Stomach smooth muscle (tissue), 2 donors: ENCODE measurements around the gene CCPG1.

Experiments
- H3K27ac ChIP-seq: one replicate; pipeline ENCODE4 v1.7.0; 2013; ENCODE audit warnings: mild to moderate bottlenecking, low read length, inconsistent platforms
- H3K27me3 ChIP-seq, 2 donors: one replicate each; pipeline ENCODE4 v1.7.0; 2013; ENCODE audit warnings: low read length in 2 of 2; ENCODE audit not compliant: insufficient read depth in 2 of 2, control insufficient read depth in 1 of 2
- H3K36me3 ChIP-seq, 2 donors: one replicate each; pipeline ENCODE4 v1.7.0; 2013; ENCODE audit warnings: low read length in 2 of 2; ENCODE audit not compliant: control insufficient read depth in 2 of 2, insufficient read depth in 2 of 2
- H3K4me1 ChIP-seq: one replicate; pipeline ENCODE4 v1.7.0; 2013; ENCODE audit warnings: low read length; ENCODE audit not compliant: control insufficient read depth, insufficient read depth
- H3K4me3 ChIP-seq, 2 donors: one replicate each; pipeline ENCODE4 v1.7.0; 2013; ENCODE audit warnings: low read length in 2 of 2
- H3K9ac ChIP-seq, 2 donors: one replicate each; pipeline ENCODE4 v1.7.0; 2013; ENCODE audit warnings: low read length in 2 of 2, mild to moderate bottlenecking in 1 of 2
- H3K9me3 ChIP-seq, 2 donors: one replicate each; pipeline ENCODE4 v1.7.0; 2013; ENCODE audit warnings: low read length in 2 of 2; ENCODE audit not compliant: control insufficient read depth in 2 of 2
- donor health status: healthy.
- donor health status: Pancreatic carcinoma.

The CCPG1 gene

DNA sequence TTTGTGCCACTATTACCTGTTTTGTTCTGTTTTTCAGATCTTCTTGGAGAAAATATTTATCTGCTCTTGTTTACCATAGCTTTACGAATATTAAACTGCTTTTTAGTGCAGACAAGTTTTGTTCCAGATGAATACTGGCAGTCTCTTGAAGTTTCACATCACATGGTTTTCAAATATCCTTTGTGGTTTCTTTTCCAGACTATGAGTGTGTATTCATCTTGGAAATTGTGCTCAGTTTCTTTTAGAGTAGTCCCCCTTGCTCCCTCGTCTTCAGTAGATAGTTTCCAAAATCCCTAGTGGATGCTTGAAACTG, 88.0 kb downstream of the CCPG1 start:
- Histone ChIP-seq H3K27me3 (no peaks in the 10 kb centered on the region), H3K9ac (peak overlapping the region in 1 of 2 donors; percentile 48), H3K9me3 (no peaks in the 10 kb centered on the region), H3K4me3 (peak overlapping the region in 1 of 2 donors; percentile 31), H3K36me3 (peaks cover 0 to 3% of the 10 kb centered on the region in 2 donors), H3K27ac (no peak overlapping the region), H3K4me1 (peaks cover 7% of the 10 kb centered on the region)

DNA sequence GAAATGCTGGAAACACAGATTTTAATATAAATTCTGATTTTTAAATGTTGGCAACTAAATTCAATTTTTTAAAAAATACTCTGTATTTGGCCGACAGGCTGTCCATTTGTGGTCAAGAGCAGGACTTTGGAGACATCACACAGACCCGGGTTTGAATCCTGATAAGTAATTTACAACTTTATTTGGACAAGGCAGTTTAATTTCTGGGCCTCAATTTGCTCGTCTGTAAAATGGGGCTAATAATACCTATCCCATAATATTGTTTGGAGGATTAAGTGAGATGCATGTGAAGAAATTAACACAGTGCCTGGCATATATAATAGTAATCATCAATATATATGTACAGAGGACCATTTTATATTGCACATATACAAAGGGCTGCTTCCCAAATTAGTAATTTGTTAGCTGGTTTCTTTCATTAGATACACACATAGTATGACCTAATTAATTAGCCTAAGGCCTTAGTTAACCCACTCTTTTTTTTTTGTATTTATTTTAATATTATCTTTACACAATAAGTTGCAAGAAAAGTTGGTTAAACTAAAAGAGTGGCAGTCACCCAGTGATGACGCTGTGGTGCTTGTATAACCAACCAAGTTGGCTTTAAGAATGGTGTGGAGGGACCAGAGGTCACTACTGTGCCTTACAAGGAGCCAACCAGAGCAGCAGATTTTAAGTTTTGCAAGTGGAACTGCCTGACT, 88.5 kb downstream of the CCPG1 start:
- no peaks in the 10 kb centered on the region for H3K9me3 ChIP-seq

DNA sequence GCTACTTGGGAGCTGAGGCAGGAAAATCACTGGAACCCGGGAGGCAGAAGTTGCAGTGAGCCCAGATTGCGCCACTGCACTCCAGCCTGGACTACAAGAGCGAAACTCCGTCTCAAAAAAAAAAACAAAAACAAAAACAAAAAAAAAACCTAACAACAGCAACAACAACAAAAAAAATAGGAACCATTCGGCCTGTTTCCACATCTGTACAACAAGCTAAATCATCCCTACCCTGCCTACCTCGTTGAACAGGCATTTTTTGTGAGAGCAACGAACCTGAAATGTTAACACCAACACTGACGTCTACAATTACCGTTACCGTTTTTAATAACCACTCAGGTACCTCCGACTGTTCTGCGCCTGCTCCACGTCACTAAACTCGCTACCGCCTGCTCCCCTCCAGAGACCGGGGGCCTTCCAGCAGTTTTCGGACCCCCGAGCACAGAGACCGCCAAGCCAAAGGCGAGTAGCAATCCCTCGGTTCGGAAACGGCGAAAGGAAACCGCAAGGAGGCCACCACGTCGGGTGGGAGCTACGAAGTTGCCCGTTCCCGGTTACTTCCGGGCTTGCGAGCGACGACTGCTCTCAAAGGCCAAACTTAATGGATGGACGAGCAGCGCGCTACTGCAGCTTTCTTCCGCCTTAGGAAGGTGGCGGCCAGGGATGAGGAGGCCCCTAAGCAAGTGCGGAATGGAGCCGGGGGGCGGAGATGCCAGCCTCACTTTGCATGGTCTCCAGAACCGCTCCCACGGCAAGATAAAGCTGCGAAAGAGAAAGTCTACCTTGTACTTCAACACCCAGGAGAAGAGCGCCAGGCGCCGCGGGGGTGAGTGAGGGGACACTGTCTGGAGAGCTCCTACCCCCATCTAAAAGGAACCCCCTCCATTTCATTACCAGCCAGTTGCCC, 89.3 kb downstream of the CCPG1 start, which contains the start of the genes PIGB and PIGBOS1:
PIGB (plus strand) TSS at position 635 of the 907 bp plus-strand sequence; CDS start at position 664, 29 bp downstream.
PIGBOS1 (minus strand) TSS at position 536 of the 907 bp plus-strand sequence. CDS start 1,331 bp downstream, outside the sequence.
- Histone ChIP-seq H3K9me3 (no peaks in the 10 kb centered on the region), H3K27ac (peak within 1 kb of the TSS; percentile 90)

More for the DNA sequence above, 88.5 kb downstream of the CCPG1 start:
- H3K4me3 ChIP-seq = peak overlapping the region; percentile 97 to 100
- peak overlapping the region; percentile 97 to 99 for H3K9ac ChIP-seq
- H3K4me1 ChIP-seq = peaks cover 7% of the 10 kb centered on the region
- H3K36me3 ChIP-seq = peaks cover 0 to 3% of the 10 kb centered on the region in 2 donors
- no peaks in the 10 kb centered on the region for H3K27me3 ChIP-seq
- H3K27ac ChIP-seq = peak overlapping the region; percentile 90

More for the DNA sequence above, 89.3 kb downstream of the CCPG1 start, which contains the start of the genes PIGB and PIGBOS1:
- Histone ChIP-seq H3K9ac (peak within 1 kb of the TSS; percentile 97 to 99), H3K4me1 (peaks cover 7% of the 10 kb centered on the region), H3K4me3 (peak within 1 kb of the TSS; percentile 97 to 100), H3K36me3 (peaks cover 0 to 3% of the 10 kb centered on the region in 2 donors), H3K27me3 (no peaks in the 10 kb centered on the region)
